ENCODE data around the gene CACNA2D3. TPM values are rescaled to one million over a fixed set of nuclear protein-coding genes. Genes with fewer than 3 reads are reported as not detected.
"Not testable (repeated sequence)": the region's sequence is repeated elsewhere in the genome, so short reads cannot be mapped to it uniquely, and the experiment has no call there.

Gene CACNA2D3
- total RNA-seq, 1 donor from 2014 or later: 0.10 TPM

GRCh38 chr3:54432975-54433374, 310.6 kb downstream of the CACNA2D3 start:
- DNase-seq (ENCODE audit: low spot score): no peak
- ATAC-seq: no peak

GRCh38 chr3:54433846-54434245, 311.5 kb downstream of the CACNA2D3 start:
- ATAC-seq (peak; percentile 40), DNase-seq (ENCODE audit: low spot score) (no peak)

GRCh38 chr3:54434756-54435155, 312.4 kb downstream of the CACNA2D3 start:
- no peak for ATAC-seq
- no peak for DNase-seq (ENCODE audit: low spot score)

GRCh38 chr3:54437271-54437670, 314.9 kb downstream of the CACNA2D3 start:
- ATAC-seq (no peak), DNase-seq (ENCODE audit: low spot score) (no peak)

GRCh38 chr3:54443561-54444161, 321.3 kb downstream of the CACNA2D3 start:
- ATAC-seq (no peak), DNase-seq (ENCODE audit: low spot score) (no peak)

GRCh38 chr3:54445630-54446029, 323.3 kb downstream of the CACNA2D3 start:
- DNase-seq (ENCODE audit: low spot score) (no peak), ATAC-seq (no peak)

GRCh38 chr3:54447427-54447826, 325.1 kb downstream of the CACNA2D3 start:
- no peak for DNase-seq (ENCODE audit: low spot score)
- ATAC-seq: no peak

- ATAC-seq (no peak), DNase-seq (ENCODE audit: low spot score) (no peak)
Measured at GRCh38 chr3:54454806-54455205, 332.5 kb downstream of the CACNA2D3 start.

GRCh38 chr3:54458357-54458756, 336.0 kb downstream of the CACNA2D3 start:
- no peak for ATAC-seq

GRCh38 chr3:54464554-54464953, 342.2 kb downstream of the CACNA2D3 start:
- ATAC-seq; DNase-seq (ENCODE audit: low spot score): not testable (repeated sequence)

More at GRCh38 chr3:54458357-54458756, 336.0 kb downstream of the CACNA2D3 start:
- no peak for DNase-seq (ENCODE audit: low spot score)

GRCh38 chr3:54476891-54477290, 354.5 kb downstream of the CACNA2D3 start:
- DNase-seq (ENCODE audit: low spot score) (no peak), ATAC-seq (no peak)

- DNase-seq (ENCODE audit: low spot score) (no peak), ATAC-seq (no peak)
Measured at GRCh38 chr3:54481606-54482365, 359.4 kb downstream of the CACNA2D3 start.

GRCh38 chr3:54484334-54484733, 362.0 kb downstream of the CACNA2D3 start:
- DNase-seq (ENCODE audit: low spot score) (no peak), ATAC-seq (no peak)

GRCh38 chr3:54486317-54486716, 364.0 kb downstream of the CACNA2D3 start:
- DNase-seq (ENCODE audit: low spot score) (no peak), ATAC-seq (no peak)

- ATAC-seq: no peak
- DNase-seq (ENCODE audit: low spot score): no peak
Measured at GRCh38 chr3:54488297-54488696, 365.9 kb downstream of the CACNA2D3 start.

GRCh38 chr3:54494209-54494608, 371.9 kb downstream of the CACNA2D3 start:
- no peak for ATAC-seq
- no peak for DNase-seq (ENCODE audit: low spot score)

GRCh38 chr3:54506603-54507002, 384.3 kb downstream of the CACNA2D3 start:
- DNase-seq (ENCODE audit: low spot score) (no peak), ATAC-seq (no peak)

- no peak for DNase-seq (ENCODE audit: low spot score)
- ATAC-seq: no peak
Measured at GRCh38 chr3:54507876-54508460, 385.6 kb downstream of the CACNA2D3 start.

- ATAC-seq: no peak
Measured at GRCh38 chr3:54510506-54510905, 388.2 kb downstream of the CACNA2D3 start.

GRCh38 chr3:54511766-54512365, 389.5 kb downstream of the CACNA2D3 start:
- no peak for ATAC-seq
- DNase-seq (ENCODE audit: low spot score): no peak

More at GRCh38 chr3:54510506-54510905, 388.2 kb downstream of the CACNA2D3 start:
- DNase-seq (ENCODE audit: low spot score): no peak

- no peak for DNase-seq (ENCODE audit: low spot score)
- ATAC-seq: no peak
Measured at GRCh38 chr3:54514006-54514405, 391.7 kb downstream of the CACNA2D3 start.

GRCh38 chr3:54514416-54514815, 392.1 kb downstream of the CACNA2D3 start:
- ATAC-seq (no peak), DNase-seq (ENCODE audit: low spot score) (no peak)

Measured in left lobe of liver (tissue), 2 donors.